ENCODE data around the gene LCOR. TPM values are rescaled to one million over a fixed set of nuclear protein-coding genes. Genes with fewer than 3 reads are reported as not detected.

LCOR gene
- total and polyA plus RNA-seq, 4 donors: 2.5 to 31.2 (median 14.5) TPM

- TF ChIP-seq ATF3 (IDR thresholded peaks at IDR 0.05): no peak
- no peak for TF ChIP-seq YY1 (IDR thresholded peaks at IDR 0.05)
- no peak for TF ChIP-seq EGR1 (IDR thresholded peaks at IDR 0.05; ENCODE audit: low read depth in 2 of 2)
- TF ChIP-seq ZBTB33 (IDR thresholded peaks at IDR 0.05): no peak
- TF ChIP-seq RAD21 (IDR thresholded peaks at IDR 0.05): no peak
- TF ChIP-seq FOXA2 (IDR thresholded peaks at IDR 0.05): no peak
- TF ChIP-seq, protein P1, sequence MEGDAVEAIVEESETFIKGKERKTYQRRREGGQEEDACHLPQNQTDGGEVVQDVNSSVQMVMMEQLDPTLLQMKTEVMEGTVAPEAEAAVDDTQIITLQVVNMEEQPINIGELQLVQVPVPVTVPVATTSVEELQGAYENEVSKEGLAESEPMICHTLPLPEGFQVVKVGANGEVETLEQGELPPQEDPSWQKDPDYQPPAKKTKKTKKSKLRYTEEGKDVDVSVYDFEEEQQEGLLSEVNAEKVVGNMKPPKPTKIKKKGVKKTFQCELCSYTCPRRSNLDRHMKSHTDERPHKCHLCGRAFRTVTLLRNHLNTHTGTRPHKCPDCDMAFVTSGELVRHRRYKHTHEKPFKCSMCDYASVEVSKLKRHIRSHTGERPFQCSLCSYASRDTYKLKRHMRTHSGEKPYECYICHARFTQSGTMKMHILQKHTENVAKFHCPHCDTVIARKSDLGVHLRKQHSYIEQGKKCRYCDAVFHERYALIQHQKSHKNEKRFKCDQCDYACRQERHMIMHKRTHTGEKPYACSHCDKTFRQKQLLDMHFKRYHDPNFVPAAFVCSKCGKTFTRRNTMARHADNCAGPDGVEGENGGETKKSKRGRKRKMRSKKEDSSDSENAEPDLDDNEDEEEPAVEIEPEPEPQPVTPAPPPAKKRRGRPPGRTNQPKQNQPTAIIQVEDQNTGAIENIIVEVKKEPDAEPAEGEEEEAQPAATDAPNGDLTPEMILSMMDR (IDR thresholded peaks at IDR 0.05; ENCODE audit: low read depth, low read length, missing input control): no peak
- Histone ChIP-seq H3K36me3 (ENCODE audit: control insufficient read depth in 4 of 4, insufficient read depth in 3 of 4, low read depth in 1 of 4, low read length in 3 of 4) (no peaks in the 10 kb centered on the region), H3K4me3 (ENCODE audit: low read depth in 1 of 3, low read length in 3 of 3) (peak overlapping the region; percentile 62 to 98 (median 74)), H3K4me1 (ENCODE audit: control insufficient read depth in 4 of 4, insufficient read depth in 4 of 4, low read length in 3 of 4) (peaks cover 5 to 36% (median 28%) of the 10 kb centered on the region in 4 donors), H3K9ac (ENCODE audit: low read depth in 1 of 2, low read length in 2 of 2) (peak overlapping the region; percentile 63 to 80), H3K9me3 (ENCODE audit: control insufficient read depth in 4 of 4, low read length in 3 of 4) (no peaks in the 10 kb centered on the region), H3K27me3 (ENCODE audit: control insufficient read depth in 4 of 4, insufficient read depth in 4 of 4, low read length in 3 of 4) (no peaks in the 10 kb centered on the region), H3K27ac (ENCODE audit: low read depth in 1 of 2, low read length in 2 of 2) (peak overlapping the region; percentile 88 to 89)
- 1% methylated on average over 46 of the region's 46 CpGs for WGBS
- DNase-seq (ENCODE audit: low spot score): peak; percentile 44
These were observed 1.3 kb downstream of the LCOR start for GRCh38 chr10:96833220-96834001.

- Histone ChIP-seq H3K27ac (ENCODE audit: low read depth in 1 of 2, low read length in 2 of 2) (peak overlapping the region; percentile 88 to 89), H3K4me3 (ENCODE audit: low read depth in 1 of 3, low read length in 3 of 3) (peak overlapping the region in 2 of 3 donors; percentile 74 to 98), H3K9ac (ENCODE audit: low read depth in 1 of 2, low read length in 2 of 2) (peak overlapping the region; percentile 63 to 80), H3K9me3 (ENCODE audit: control insufficient read depth in 4 of 4, low read length in 3 of 4) (no peaks in the 10 kb centered on the region), H3K4me1 (ENCODE audit: control insufficient read depth in 4 of 4, insufficient read depth in 4 of 4, low read length in 3 of 4) (peaks cover 5 to 36% (median 28%) of the 10 kb centered on the region in 4 donors), H3K27me3 (ENCODE audit: control insufficient read depth in 4 of 4, insufficient read depth in 4 of 4, low read length in 3 of 4) (no peaks in the 10 kb centered on the region), H3K36me3 (ENCODE audit: control insufficient read depth in 4 of 4, insufficient read depth in 3 of 4, low read depth in 1 of 4, low read length in 3 of 4) (no peaks in the 10 kb centered on the region)
- DNase-seq (ENCODE audit: low spot score): no peak
- TF ChIP-seq GABPA (IDR thresholded peaks at IDR 0.05 in 1 of 2, conservative IDR thresholded peaks at IDR 0.05 in 1 of 2) (no peak), NR2F2 (IDR thresholded peaks at IDR 0.05) (no peak), RAD21 (IDR thresholded peaks at IDR 0.05) (no peak), FOXA1 (IDR thresholded peaks at IDR 0.05) (no peak), TAF1 (conservative IDR thresholded peaks at IDR 0.05) (no peak), HNF4A (conservative IDR thresholded peaks at IDR 0.05) (no peak), JUND (IDR thresholded peaks at IDR 0.05) (no peak), ZBTB33 (IDR thresholded peaks at IDR 0.05) (no peak), SP1 (IDR thresholded peaks at IDR 0.05) (no peak), ATF3 (IDR thresholded peaks at IDR 0.05) (no peak), EGR1 (IDR thresholded peaks at IDR 0.05; ENCODE audit: low read depth in 2 of 2) (no peak), FOXA2 (IDR thresholded peaks at IDR 0.05) (no peak), HNF4G (IDR thresholded peaks at IDR 0.05) (no peak), RXRA (IDR thresholded peaks at IDR 0.05) (no peak)
- TF ChIP-seq, protein P1 (IDR thresholded peaks at IDR 0.05; ENCODE audit: low read depth, low read length, missing input control): no peak
- TF ChIP-seq, protein P2, sequence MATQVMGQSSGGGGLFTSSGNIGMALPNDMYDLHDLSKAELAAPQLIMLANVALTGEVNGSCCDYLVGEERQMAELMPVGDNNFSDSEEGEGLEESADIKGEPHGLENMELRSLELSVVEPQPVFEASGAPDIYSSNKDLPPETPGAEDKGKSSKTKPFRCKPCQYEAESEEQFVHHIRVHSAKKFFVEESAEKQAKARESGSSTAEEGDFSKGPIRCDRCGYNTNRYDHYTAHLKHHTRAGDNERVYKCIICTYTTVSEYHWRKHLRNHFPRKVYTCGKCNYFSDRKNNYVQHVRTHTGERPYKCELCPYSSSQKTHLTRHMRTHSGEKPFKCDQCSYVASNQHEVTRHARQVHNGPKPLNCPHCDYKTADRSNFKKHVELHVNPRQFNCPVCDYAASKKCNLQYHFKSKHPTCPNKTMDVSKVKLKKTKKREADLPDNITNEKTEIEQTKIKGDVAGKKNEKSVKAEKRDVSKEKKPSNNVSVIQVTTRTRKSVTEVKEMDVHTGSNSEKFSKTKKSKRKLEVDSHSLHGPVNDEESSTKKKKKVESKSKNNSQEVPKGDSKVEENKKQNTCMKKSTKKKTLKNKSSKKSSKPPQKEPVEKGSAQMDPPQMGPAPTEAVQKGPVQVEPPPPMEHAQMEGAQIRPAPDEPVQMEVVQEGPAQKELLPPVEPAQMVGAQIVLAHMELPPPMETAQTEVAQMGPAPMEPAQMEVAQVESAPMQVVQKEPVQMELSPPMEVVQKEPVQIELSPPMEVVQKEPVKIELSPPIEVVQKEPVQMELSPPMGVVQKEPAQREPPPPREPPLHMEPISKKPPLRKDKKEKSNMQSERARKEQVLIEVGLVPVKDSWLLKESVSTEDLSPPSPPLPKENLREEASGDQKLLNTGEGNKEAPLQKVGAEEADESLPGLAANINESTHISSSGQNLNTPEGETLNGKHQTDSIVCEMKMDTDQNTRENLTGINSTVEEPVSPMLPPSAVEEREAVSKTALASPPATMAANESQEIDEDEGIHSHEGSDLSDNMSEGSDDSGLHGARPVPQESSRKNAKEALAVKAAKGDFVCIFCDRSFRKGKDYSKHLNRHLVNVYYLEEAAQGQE (IDR thresholded peaks at IDR 0.05): no peak
- 40% methylated on average over 8 of the region's 8 CpGs for WGBS
These were observed 2.0 kb downstream of the LCOR start for GRCh38 chr10:96834120-96834519.
